HCT116 (cell line): ENCODE results near the gene ARMH1. TPM values are rescaled to one million over a fixed set of nuclear protein-coding genes. Genes with fewer than 3 reads are reported as not detected.
A peak's percentile ranks its signal among the peaks of the same experiment; 100 is the strongest.

Experiments
- ATAC-seq: fragments of 200-7000 bp; cut with Tn5 transposase; 2 replicates; pipeline ENCODE4 v1.9.1; 2020; ENCODE audit warnings: mild to moderate bottlenecking, moderate library complexity
- BruUV-seq: library from RNA; stranded (reverse); fragments of 400-500 nt; replicated peaks from 2 replicates; lab custom pipeline; 2021; lab: Mats Ljungman, UMichigan
- CTCF ChIA-PET: fragments of 300-600 bp; sonication (Branson Sonifier 250); formaldehyde crosslinking; loops from one replicate; lab custom pipeline; 2021; ENCODE audit warnings: antibody characterized with exemption; lab: Charles Lee
- POLR2A ChIA-PET: fragments of 300-600, 350-600 bp; sonication (Branson Sonifier 250); formaldehyde crosslinking; loops from one replicate; lab custom pipeline; 2021; ENCODE audit warnings: antibody characterized with exemption; lab: Charles Lee
- RAD21 ChIA-PET, 2 experiments: fragments of 300-600 bp; sonication (Branson Sonifier 250); formaldehyde crosslinking; loops; one replicate each; lab custom pipeline; 2023; ENCODE audit warnings: low total read pairs in 2 of 2; ENCODE audit not compliant: uncharacterized antibody in 2 of 2, unreplicated experiment in 2 of 2, low non-redundant PET in 1 of 2; lab: Charles Lee
- DNase-seq: peaks from one replicate; pipeline ENCODE4 v3.0.0-alpha.2; 2010; ENCODE audit warnings: low read depth, low spot score
- H2AFZ ChIP-seq: fragments of 200-600 bp; shearing (Covaris generic), sonication (generic); 2 replicates; pipeline ENCODE4 v1.6.1; 2017; ENCODE audit warnings: low read depth, mixed run types, mixed read lengths, antibody characterized with exemption, low read length; ENCODE audit not compliant: poor library complexity, severe bottlenecking
- H3K27ac ChIP-seq: 2 replicates; pipeline ENCODE4 v1.5.1; 2012; ENCODE audit warnings: low read depth, low read length
- H3K27me3 ChIP-seq: fragments of 200-600 bp; sonication (generic); 2 replicates; pipeline ENCODE4 v1.6.1; 2016; ENCODE audit warnings: mixed run types, low read length, mixed read lengths; ENCODE audit not compliant: insufficient read depth
- H3K36me3 ChIP-seq, 2 experiments: fragments of 200-500 bp in 1 of 2; fragments of 200-600 bp in 1 of 2; sonication (Bioruptor generic) in 1 of 2; sonication (generic) in 1 of 2; 2 replicates each; pipeline versions ENCODE4 v1.5.1 to v1.6.1; 2014 to 2016; ENCODE audit warnings: low read length in 2 of 2, inconsistent platforms in 1 of 2, mixed read lengths in 1 of 2, mixed run types in 1 of 2; ENCODE audit not compliant: insufficient read depth in 2 of 2, control insufficient read depth in 1 of 2
- H3K4me1 ChIP-seq, 2 experiments: fragments of 200-600 bp in 1 of 2; sonication (generic) in 1 of 2; 2 replicates each; pipeline versions ENCODE4 v1.5.1 to v1.6.1; 2012 to 2017; ENCODE audit warnings: low read length in 2 of 2, inconsistent platforms in 1 of 2, mild to moderate bottlenecking in 1 of 2, mixed read lengths in 1 of 2, mixed run types in 1 of 2, moderate library complexity in 1 of 2; ENCODE audit not compliant: insufficient read depth in 2 of 2, control insufficient read depth in 1 of 2
- H3K4me2 ChIP-seq: fragments of 200-600 bp; sonication (generic); 2 replicates; pipeline ENCODE4 v1.6.1; 2017; ENCODE audit warnings: mixed run types, low read length, mixed read lengths
- H3K4me3 ChIP-seq, 2 experiments: fragments of 200-600 bp in 1 of 2; sonication (generic) in 1 of 2; replicated peaks in 1 of 2; 2 replicates each; pipeline ENCODE4 v1.5.1; 2011 to 2016; ENCODE audit warnings: low read length in 2 of 2, control low read depth in 1 of 2, low read depth in 1 of 2, mild to moderate bottlenecking in 1 of 2, mixed read lengths in 1 of 2, mixed run types in 1 of 2
- H3K79me2 ChIP-seq: fragments of 200-600 bp; sonication (generic); 2 replicates; pipeline ENCODE4 v1.6.1; 2017; ENCODE audit warnings: mild to moderate bottlenecking, mixed run types, low read length, moderate library complexity, mixed read lengths; ENCODE audit not compliant: insufficient read depth
- H3K9ac ChIP-seq: fragments of 200-600 bp; sonication (generic); 2 replicates; pipeline ENCODE4 v1.6.1; 2016; ENCODE audit warnings: low read length, mixed read lengths
- H3K9me2 ChIP-seq: fragments of 200-600 bp; sonication (generic), shearing (Covaris generic); 2 replicates; pipeline ENCODE4 v1.6.1; 2017; ENCODE audit warnings: mixed run types, mild to moderate bottlenecking, moderate library complexity; ENCODE audit not compliant: insufficient read depth
- H3K9me3 ChIP-seq, 2 experiments: fragments of 200-500 bp in 1 of 2; fragments of 200-600 bp in 1 of 2; sonication (Bioruptor generic) in 1 of 2; sonication (generic) in 1 of 2; 2 replicates each; pipeline ENCODE4 v1.6.1; 2014 to 2017; ENCODE audit warnings: low read length in 2 of 2, mixed read lengths in 2 of 2, inconsistent platforms in 1 of 2, low read depth in 1 of 2, mild to moderate bottlenecking in 1 of 2, mixed run types in 1 of 2, moderate library complexity in 1 of 2; ENCODE audit not compliant: control insufficient read depth in 1 of 2, insufficient read depth in 1 of 2
- H4K20me1 ChIP-seq: fragments of 200-600 bp; sonication (generic), shearing (Covaris generic); 2 replicates; pipeline ENCODE4 v1.6.1; 2017; ENCODE audit warnings: mixed run types, mild to moderate bottlenecking, moderate library complexity; ENCODE audit not compliant: insufficient read depth
- CEBPB ChIP-seq: IDR thresholded peaks from 2 replicates; pipeline ENCODE4 v1.6.1; 2012; ENCODE audit warnings: low read depth
- ZFX ChIP-seq: fragments of 450-650 bp; IDR thresholded peaks from 2 replicates; pipeline ENCODE4 v1.6.1; 2017
- intact Hi-C: fragments of 100-400 bp; cut with micrococcal nuclease; formaldehyde crosslinking; loops from 2 replicates; pipeline ENCODE4 v1.10.0; 2022
- total RNA-seq: library from RNA; stranded (reverse); gene quantifications from one replicate; pipeline ENCODE4 v1.2.1, GENCODE V29; 2021; ENCODE audit not compliant: unreplicated experiment
- TF ChIP-seq, protein P1 (sequence below), 3 experiments: fragments of 200-600 bp in 1 of 3; sonication (generic) in 1 of 3; IDR thresholded peaks in 2 of 3; conservative IDR thresholded peaks in 1 of 3; 2 replicates each; pipeline ENCODE4 v1.5.1; 2012 to 2017; ENCODE audit warnings: low read depth in 2 of 3, low read length in 2 of 3, antibody characterized with exemption in 1 of 3, borderline replicate concordance in 1 of 3, control low read depth in 1 of 3, mild to moderate bottlenecking in 1 of 3, mixed read lengths in 1 of 3, mixed run types in 1 of 3, moderate library complexity in 1 of 3; ENCODE audit not compliant: insufficient read depth in 1 of 3
- TF ChIP-seq, protein P2 (sequence below): IDR thresholded peaks from 2 replicates; pipeline ENCODE4 v1.6.1; 2012; ENCODE audit warnings: low read depth

Gene ARMH1
- total RNA-seq, 1 experiment from 2014 or later, result 3.2 TPM

DNA sequence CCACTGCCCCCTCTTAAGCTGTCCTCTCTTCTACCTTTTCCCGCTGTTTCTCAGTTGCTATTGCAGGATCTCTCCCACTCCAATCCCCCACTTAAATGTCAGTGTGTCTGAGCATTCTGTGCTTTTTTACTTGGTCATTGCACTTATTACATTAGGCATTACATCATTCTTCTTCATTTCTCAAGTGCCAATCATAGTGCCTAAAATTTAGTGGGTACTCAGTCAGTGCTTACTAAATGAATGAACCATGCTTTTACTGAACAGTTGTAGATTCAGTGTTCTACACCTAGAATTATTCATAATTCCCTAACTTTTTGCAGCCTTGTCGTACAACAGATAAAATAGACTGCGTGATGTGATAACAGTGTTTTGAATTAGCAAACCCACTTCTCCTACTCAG, 19.4 kb downstream of the ARMH1 start:
- no peaks in the 10 kb centered on the region for H3K36me3 ChIP-seq
- H3K4me3 ChIP-seq, result no peak overlapping the region
- H3K4me2 ChIP-seq, result no peak overlapping the region
- H3K27me3 ChIP-seq, result no peaks in the 10 kb centered on the region
- intact Hi-C loops, result no loop called here
- no peak for ATAC-seq
- POLR2A ChIA-PET, result interaction anchor here (6.5 kb wide), 1 partner anchor 27 kb away, joined by 39 read pairs; no protein-coding TSS in a partner anchor
- CTCF ChIA-PET, result no interaction called here
- H3K79me2 ChIP-seq, result no peaks in the 10 kb centered on the region
- no peak for DNase-seq
- RAD21 ChIA-PET, result no interaction called here
- peaks cover 24 to 46% of the 10 kb centered on the region in 2 experiments for H3K4me1 ChIP-seq
- H3K9me3 ChIP-seq, result no peaks in the 10 kb centered on the region
- no TSS peak for BruUV-seq
- no peak overlapping the region for H3K9ac ChIP-seq
- H2AFZ ChIP-seq, result no peak overlapping the region
- no peaks in the 10 kb centered on the region for H4K20me1 ChIP-seq
- H3K27ac ChIP-seq, result no peak overlapping the region
- TF ChIP-seq ZFX, result no peak
- peak; percentile 87 for TF ChIP-seq CEBPB
- H3K9me2 ChIP-seq, result no peaks in the 10 kb centered on the region

DNA sequence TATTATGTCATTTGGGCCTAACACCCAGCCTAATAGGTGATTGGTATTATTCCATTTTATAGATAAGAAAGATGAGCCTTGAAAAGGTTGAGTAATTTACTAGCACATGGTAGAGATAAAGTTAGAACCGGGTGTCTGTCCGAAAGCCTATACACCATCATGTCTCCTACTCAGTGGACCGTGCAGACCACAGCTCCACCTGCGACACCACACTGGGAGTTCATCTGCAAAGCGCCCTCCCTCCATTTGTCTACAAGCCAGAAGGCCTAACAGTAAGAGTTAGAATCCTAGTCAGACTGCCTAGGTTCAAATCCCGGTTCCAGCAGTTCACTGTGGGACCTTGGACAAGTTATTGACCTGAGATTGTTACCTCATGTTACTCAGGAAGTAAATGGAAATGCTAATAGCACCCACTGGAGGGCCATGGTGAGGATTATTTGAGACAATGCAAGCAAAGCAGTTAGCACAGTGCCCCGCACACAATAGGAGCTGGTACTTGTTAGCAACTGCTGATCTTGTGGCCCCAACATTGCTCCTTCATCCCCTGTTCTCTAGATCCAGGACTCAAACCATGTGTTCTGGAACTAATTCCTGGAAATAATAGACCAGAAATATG, 20.5 kb downstream of the ARMH1 start:
- ChIA-PET RAD21 (no interaction called here), POLR2A (interaction anchor here (6.5 kb wide), 1 partner anchor 26 kb away, joined by 39 read pairs; no protein-coding TSS in a partner anchor)
- ATAC-seq, result peak; percentile 56; the same call in 1 of the 2 replicates
- Histone ChIP-seq H3K27ac (no peak overlapping the region), H3K9me3 (no peaks in the 10 kb centered on the region), H3K9ac (no peak overlapping the region), H3K9me2 (no peaks in the 10 kb centered on the region), H3K27me3 (no peaks in the 10 kb centered on the region)
- TF ChIP-seq, protein P1, sequence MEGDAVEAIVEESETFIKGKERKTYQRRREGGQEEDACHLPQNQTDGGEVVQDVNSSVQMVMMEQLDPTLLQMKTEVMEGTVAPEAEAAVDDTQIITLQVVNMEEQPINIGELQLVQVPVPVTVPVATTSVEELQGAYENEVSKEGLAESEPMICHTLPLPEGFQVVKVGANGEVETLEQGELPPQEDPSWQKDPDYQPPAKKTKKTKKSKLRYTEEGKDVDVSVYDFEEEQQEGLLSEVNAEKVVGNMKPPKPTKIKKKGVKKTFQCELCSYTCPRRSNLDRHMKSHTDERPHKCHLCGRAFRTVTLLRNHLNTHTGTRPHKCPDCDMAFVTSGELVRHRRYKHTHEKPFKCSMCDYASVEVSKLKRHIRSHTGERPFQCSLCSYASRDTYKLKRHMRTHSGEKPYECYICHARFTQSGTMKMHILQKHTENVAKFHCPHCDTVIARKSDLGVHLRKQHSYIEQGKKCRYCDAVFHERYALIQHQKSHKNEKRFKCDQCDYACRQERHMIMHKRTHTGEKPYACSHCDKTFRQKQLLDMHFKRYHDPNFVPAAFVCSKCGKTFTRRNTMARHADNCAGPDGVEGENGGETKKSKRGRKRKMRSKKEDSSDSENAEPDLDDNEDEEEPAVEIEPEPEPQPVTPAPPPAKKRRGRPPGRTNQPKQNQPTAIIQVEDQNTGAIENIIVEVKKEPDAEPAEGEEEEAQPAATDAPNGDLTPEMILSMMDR (IDR thresholded peaks at IDR 0.05 in 2 of 3, conservative IDR thresholded peaks at IDR 0.05 in 1 of 3; ENCODE audit: borderline replicate concordance in 1 of 3, insufficient read depth in 1 of 3, low read depth in 2 of 3, low read length in 2 of 3), result peak in 1 of 3 experiments; percentile 22; a peak in 1 of 6 replicates
- TF ChIP-seq, protein P2, sequence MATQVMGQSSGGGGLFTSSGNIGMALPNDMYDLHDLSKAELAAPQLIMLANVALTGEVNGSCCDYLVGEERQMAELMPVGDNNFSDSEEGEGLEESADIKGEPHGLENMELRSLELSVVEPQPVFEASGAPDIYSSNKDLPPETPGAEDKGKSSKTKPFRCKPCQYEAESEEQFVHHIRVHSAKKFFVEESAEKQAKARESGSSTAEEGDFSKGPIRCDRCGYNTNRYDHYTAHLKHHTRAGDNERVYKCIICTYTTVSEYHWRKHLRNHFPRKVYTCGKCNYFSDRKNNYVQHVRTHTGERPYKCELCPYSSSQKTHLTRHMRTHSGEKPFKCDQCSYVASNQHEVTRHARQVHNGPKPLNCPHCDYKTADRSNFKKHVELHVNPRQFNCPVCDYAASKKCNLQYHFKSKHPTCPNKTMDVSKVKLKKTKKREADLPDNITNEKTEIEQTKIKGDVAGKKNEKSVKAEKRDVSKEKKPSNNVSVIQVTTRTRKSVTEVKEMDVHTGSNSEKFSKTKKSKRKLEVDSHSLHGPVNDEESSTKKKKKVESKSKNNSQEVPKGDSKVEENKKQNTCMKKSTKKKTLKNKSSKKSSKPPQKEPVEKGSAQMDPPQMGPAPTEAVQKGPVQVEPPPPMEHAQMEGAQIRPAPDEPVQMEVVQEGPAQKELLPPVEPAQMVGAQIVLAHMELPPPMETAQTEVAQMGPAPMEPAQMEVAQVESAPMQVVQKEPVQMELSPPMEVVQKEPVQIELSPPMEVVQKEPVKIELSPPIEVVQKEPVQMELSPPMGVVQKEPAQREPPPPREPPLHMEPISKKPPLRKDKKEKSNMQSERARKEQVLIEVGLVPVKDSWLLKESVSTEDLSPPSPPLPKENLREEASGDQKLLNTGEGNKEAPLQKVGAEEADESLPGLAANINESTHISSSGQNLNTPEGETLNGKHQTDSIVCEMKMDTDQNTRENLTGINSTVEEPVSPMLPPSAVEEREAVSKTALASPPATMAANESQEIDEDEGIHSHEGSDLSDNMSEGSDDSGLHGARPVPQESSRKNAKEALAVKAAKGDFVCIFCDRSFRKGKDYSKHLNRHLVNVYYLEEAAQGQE, result no peak
- TF ChIP-seq, all 23 proteins: peak for 1
- intact Hi-C loops, result no loop called here
- Histone ChIP-seq H3K4me1 (peaks cover 14 to 35% of the 10 kb centered on the region in 2 experiments), H3K4me2 (no peak overlapping the region), H3K79me2 (no peaks in the 10 kb centered on the region), H3K36me3 (no peaks in the 10 kb centered on the region), H3K4me3 (no peak overlapping the region), H2AFZ (no peak overlapping the region), H4K20me1 (no peaks in the 10 kb centered on the region)
- CTCF ChIA-PET, result interaction anchor here (1.3 kb wide), 1 partner anchor 12 kb away, joined by 3 read pairs; no protein-coding TSS in a partner anchor
- no TSS peak for BruUV-seq
- DNase-seq, result no peak
